Measurements from ENCODE around the gene RAPGEF2. TPM values are rescaled to one million over a fixed set of nuclear protein-coding genes. Genes with fewer than 3 reads are reported as not detected.

RAPGEF2 gene
- total and polyA plus RNA-seq, 2 of the 8 experiments (the other 6 are each of a cell fraction or from before 2014, with no cell fraction given) = 24.4 to 48.6 TPM

DNA sequence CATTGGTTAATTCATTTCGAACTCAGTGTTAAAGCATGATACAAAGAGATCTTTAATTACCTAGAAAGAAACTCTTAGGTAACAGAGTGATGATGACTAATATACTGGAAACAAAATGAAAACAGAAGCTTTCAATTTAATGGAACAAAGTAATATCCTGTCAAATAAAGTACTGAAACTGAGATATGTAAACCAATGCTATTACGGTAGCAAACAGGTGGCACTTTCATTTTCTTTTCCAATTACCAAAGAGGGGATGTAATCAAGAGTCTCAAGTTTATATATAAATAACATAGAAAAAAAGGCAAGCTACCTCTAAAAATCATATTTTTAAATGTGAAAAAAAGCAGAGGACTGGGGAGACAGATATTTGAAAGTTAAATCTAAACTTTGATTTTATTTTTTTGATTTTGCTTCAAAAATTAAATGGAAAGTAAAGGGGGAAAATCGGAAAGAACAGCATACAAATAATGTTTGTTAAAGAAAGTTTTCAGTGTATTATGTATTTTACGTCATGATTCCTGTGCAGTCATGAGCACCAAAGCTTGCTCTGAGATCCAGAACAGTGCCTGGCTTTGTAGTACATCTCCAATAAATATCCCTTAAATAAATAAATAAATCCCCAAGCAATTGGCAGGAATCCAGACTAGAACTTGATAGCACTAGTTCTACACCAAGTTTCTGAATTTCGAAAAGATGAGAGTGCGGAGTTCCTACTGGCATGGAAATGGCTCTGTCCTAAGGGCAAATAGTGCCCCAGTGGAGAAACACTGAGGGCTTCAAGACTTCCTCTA lies 25.0 kb upstream of the RAPGEF2 start (continued):
- TF ChIP-seq CTBP2 (IDR thresholded peaks at IDR 0.05; ENCODE audit: borderline replicate concordance, insufficient read depth, insufficient read length, low read length) (no peak), TCF12 (IDR thresholded peaks at IDR 0.05; ENCODE audit: low read depth, low read length) (no peak), EGR1 (IDR thresholded peaks at IDR 0.05; ENCODE audit: borderline replicate concordance, low read depth, low read length) (no peak), SUZ12 (IDR thresholded peaks at IDR 0.05; ENCODE audit: low read length) (no peak), CHD2 (IDR thresholded peaks at IDR 0.05; ENCODE audit: low read length) (no peak), SP1 (IDR thresholded peaks at IDR 0.05; ENCODE audit: low read depth, low read length) (no peak)

All from H1 (cell line).